HG03097 (cell line): ENCODE results near the gene ATF2.

Source experiments
- ATAC-seq: cut with Tn5 transposase; IDR thresholded peaks from one replicate; pipeline ENCODE4 v1.9.1; 2021; ENCODE audit not compliant: unreplicated experiment, low FRiP score

Gene ATF2, protein sequence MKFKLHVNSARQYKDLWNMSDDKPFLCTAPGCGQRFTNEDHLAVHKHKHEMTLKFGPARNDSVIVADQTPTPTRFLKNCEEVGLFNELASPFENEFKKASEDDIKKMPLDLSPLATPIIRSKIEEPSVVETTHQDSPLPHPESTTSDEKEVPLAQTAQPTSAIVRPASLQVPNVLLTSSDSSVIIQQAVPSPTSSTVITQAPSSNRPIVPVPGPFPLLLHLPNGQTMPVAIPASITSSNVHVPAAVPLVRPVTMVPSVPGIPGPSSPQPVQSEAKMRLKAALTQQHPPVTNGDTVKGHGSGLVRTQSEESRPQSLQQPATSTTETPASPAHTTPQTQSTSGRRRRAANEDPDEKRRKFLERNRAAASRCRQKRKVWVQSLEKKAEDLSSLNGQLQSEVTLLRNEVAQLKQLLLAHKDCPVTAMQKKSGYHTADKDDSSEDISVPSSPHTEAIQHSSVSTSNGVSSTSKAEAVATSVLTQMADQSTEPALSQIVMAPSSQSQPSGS

DNA sequence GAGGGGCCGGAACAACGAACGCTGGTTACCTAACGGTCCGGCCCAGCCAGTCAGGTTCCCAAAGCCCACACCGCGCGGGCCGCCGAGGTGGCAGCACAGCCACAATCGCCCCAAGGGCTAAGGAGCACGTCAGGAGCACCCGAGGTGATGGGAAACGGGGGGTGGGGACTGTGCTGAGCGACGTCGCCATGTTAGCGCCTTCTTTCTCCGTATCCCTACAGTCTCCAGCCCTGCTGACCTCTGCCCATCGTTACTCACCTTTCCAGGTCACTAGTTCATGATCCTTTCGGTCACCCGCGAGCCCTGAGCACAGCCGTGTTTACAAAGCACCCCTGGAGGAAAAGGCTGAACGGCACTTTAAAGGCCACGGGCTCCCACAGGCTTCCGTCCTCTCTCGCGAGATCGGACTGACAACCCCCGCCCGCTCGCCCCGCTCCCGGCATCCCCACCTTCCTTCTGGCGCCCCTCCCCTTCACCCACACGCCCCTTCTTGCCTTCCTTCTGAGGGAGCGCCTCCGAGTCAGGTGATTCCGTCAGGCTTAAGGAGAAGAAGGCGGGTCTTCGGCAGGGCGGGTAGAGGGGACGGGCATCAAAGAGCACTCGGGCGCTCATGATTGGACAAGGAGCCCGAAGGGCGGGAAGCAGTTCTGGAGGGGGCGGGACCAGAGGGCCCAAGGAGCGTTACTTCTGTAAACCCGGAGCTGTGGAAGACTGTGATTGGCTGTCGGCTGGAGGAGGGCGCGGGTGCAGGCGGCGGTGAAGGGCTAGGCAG lies at the start of gene ATF2:
Gene ATF2 (minus strand): TSS at position 412 of the 772 bp plus-strand sequence. CDS start 31,760 bp downstream, outside the sequence.
- ATAC-seq, result peak; percentile 94

DNA sequence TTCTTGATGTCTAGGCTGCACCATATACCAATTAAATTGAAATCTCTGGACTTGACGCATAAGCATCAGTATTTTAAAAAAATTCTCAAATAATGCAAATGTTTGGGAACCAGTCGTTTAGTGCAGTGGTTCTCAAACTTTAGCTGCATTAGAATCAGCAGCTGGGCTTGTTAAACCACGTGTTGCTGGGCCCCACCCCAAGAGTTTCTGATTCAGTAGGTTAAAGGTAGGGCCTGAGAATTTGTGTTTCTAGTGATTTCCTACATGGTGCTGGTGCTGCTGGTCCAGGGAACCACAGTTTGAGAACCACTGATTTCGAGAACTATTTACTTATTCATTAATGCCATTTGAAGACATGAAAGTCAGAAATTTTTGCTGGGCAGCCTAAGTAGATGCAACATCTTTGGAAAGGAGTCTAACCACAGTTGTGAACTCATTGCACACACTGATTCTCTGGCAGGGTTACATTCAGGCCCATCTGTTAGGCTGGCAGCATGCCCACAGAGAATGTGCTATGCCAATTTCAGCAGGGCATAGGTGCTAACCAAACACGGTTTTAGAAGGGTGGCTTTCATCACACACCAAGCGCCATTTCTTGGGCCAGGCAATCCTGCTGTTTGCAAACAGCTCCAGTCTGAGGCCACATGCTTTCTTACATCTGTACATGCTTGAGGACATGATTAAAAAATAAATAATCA lies 39.9 kb upstream of the ATF2 start:
- no peak for ATAC-seq

DNA sequence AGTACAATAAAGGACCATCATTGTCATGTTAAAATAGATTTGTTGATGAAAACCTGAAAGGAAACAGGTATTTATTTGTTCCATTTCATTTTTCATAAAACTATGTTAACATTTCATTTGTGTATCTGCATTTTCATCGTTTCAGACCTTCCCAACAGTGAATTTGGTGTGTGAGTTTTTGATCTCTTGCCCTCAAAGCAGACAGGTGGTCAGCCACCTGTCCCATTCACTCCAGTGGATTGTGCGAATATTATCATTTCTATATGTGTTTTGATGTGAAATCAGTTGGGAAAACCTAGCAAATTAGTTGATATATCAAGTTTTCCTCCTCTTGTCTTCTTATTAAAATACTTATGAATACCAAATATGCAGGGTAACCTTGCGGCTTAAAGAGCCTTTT lies 38.9 kb upstream of the ATF2 start:
- ATAC-seq, result no peak

DNA sequence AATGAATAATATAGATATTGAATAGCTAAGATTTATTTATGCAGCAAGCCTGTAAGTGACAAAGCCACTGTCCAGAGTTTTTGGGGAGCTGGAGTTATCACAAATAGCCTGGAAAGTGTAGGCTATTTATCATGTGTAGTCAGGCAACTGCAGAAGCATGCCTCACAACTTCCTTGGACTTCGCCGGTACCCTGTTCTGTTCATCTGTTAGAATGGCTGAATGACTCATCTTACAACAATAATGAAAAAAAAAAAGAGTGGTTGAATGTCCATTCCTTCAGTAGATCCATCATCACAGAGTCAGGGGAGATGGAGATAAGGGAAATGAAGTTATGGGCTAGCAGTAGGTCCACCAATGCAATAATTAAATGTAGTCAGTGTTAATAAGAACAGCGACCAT lies 37.5 kb upstream of the ATF2 start:
- ATAC-seq, result no peak

DNA sequence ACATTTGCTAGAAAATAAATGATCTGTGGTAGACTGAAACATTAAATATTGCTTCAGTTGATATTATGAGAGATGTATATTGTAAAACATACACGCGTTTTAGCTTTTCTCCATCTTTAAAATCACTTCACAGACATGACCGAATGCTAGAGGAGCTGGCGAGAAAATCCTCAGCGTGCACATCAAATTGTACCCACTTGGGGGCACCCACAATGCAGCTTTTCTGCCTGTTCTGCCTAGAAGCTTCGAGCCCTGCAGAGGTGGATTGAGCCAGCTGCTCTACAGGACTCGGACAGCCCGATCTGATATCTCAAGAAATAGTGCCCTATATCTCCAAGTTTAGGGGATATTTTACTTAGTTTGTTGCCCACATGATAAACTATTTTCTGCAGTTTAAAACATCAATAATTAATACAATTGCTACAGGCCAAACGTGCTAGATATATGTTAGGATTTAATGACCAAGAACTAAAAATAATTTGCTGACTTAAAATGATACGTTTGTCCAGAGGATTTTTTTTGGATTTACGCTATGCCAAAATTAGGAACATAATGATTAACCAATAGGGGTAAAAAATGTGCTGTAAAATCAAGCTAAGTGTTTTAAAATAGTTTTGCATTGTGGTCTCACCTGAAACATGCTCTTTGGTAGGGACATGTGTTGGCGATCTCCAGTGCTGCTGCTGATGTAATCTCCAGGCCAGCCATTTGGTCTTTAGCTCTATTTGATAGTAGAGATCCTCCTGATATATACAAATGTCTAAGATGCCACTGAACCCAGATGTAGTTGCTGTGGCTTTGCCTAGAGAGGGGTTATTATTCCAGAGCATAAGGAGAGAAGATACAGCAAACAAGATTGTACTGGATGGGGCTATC lies 35.9 kb upstream of the ATF2 start:
- ATAC-seq, result no peak

DNA sequence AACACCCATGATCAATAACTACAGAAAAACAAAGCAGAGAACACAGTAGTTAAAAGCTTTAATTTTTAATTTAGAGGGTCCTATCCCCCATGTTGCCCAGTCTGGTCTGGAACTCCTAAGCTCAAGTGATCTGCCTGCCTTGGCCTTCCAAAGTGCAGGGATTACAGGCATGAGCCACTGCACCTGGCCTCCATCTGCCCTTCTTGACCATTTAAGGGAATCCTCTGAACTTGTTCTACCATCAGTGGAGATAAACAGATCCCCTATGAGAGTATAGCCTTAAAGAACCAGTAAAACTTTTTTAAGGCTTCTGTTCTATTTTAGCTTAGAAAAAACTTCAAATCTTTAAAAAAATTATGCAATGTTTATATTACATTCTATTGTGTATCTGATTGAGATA lies 27.0 kb upstream of the ATF2 start:
- no peak for ATAC-seq

DNA sequence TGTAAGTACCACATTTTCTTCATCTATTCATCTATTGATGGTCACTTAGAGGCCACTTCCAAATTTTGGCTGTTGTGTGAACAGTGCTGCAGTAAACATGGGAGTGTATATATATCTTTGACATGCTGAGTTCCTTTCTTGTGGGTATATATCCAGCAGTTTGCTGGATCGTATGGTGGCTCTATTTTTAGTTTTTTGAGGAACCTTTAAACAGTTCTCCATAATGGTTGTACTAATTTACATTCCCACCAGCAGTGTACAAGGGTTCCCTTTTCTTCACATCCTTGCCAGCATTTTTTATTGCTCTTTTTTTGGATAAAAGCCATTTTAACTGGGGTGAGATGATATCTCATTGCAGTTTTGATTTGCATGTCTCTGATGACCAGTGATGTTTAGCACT lies 20.8 kb upstream of the ATF2 start:
- no peak for ATAC-seq

DNA sequence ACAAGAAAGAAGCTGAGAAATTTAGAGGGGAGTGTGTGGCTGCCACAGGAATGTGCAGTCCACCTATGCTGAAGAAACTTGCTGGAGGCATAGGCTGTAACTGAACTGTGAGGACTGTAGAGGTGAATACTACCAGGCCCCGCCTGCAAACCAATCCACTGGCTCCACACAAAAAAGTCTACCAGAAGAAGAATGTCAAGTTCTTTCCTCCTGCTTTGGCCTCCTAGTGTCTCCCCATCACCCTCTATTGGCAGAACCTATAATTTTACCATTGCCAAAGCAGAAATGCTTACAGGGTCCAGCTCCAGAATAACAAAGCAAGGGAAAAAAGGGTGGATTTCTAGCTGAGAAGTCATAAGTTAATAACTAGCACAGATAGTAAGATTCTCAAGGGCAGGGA lies 19.4 kb upstream of the ATF2 start:
- ATAC-seq, result peak; percentile 39

DNA sequence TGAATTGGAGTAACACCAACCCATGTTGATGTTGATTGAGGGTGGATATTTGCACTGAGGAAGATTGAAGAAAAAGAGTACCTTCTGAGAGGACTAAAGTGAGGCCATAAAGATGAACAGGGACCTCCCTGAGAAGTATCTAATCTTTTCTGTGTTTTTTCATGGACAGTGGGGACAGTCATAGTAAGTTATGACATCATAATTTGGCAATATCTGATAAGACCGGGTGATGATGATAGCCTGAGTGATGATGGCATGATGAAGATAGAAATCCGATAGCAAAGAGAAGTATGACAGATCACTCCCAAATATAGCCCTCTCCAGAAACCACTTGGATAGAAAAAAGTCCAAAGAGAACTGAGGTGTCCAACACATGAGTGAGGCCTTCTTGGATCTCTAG lies 15.7 kb upstream of the ATF2 start:
- no peak for ATAC-seq

DNA sequence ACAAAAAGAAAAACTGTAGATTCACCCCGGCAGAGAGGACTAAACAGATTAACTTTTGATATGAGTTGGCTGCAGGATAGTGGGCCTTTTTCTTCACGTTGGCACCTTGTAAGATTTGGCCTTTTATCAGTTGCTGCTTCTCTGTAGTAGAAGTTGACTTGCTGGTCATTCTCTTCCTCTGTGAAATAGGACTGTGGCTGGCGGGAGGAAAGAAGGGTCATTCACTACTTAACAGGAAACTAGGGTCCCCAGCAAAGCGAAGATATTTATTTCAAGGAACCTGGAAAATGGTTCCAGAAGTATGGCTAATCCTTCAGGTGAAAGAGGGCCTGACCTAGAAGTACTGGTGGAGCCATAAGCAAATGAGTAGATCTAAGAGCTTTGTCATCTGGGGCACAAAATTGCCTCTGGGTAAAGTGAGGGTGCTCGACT lies 13.9 kb upstream of the ATF2 start:
- no peak for ATAC-seq

DNA sequence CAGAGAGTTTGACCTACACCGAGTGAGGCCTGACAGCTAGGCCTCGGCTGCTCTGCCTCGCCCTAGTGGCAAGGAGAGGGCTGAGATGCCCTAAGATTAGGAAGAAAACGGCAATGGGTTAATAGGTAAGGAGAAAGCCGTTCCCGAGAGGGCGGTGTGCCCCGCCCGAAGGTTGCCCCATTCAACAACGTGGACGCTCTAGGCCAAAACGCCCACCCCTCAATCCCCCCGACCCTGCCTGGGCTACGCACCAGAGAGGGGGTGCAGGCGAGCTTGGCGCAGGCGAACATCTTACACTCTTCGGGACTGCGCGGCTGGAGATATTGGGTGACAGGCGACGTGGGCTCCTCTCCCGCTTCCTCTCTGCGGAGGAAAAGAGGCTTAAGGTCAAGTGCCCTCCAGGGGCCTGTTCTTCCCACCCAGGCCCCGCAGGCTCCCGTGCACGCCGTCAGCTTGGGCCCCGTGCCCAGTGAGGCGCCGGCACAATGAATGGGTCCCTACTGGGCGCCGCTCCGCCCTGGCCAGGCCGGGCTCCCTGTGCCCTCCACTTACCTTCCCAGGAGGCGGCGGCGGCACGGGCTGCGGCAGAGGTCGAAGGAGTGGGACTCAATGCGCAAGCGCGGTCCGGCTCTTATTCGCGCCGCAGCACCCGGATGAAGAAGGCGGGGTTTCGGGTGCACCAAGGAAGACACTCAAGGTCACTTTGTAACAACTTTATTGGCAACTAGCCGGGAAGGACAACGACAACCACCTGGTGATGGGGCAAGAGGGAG lies 13.3 kb upstream of the ATF2 start, which contains the start of gene ATP5MC3:
Gene ATP5MC3 (minus strand): TSS at position 607 of the 773 bp plus-strand sequence. CDS start 317 bp downstream, at position 290.
- peak; percentile 88 for ATAC-seq

DNA sequence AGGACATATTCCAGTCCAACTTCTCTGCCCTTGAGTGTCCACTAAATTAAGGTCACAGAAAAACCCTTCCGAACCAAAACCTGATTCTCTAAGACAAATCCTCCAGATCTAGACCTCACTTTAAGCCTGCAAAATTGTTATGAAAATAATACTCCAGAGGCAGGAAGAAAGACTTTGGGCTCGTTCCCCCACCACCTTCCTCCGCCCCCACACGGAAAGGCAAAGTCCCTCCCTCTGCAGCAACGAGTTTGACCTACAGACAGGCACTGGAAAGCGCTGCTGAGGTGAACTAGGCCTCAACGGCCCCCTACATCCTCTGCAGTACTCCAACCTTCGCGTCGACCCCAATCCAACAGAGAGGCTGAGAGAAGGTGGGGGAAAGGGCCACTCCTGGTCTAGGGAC lies 12.7 kb upstream of the ATF2 start:
- peak; percentile 53 for ATAC-seq

DNA sequence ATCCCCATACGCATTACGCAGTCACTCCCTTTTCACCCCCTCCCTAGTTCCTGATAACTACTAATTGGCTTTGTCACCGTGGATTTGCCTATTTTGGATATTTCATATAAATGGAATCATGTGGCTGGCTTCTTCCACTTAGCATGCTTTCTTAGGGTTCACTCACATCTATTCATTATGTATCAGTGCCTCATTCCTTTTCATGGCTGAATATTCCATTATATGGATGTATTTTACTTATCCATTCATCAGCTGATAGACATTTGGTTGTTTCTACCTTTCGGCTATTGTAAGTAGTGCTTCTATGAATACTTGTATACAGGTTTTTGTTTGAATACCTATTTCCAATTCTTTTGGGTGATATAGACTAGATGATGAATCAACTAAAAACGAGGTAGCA lies 8.6 kb upstream of the ATF2 start:
- ATAC-seq, result no peak

DNA sequence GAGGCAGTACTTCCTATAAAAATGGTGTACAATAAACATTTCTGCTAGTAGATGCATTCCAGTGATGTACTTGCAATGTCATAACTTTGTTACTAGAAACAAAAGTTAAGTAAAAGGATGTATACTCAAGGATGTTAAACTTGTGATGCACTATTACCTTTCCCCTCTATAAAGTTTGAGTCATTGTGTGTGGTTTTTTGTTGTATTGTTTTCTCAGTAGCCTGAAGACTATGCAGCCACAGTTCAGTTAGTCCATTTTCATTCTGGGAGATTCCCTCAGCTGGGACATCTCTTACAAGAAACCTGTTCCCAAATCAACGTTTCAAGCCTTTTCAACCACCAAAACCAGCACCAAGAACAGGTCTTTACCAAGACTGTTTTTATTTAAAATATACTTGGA lies 7.9 kb upstream of the ATF2 start:
- no peak for ATAC-seq

DNA sequence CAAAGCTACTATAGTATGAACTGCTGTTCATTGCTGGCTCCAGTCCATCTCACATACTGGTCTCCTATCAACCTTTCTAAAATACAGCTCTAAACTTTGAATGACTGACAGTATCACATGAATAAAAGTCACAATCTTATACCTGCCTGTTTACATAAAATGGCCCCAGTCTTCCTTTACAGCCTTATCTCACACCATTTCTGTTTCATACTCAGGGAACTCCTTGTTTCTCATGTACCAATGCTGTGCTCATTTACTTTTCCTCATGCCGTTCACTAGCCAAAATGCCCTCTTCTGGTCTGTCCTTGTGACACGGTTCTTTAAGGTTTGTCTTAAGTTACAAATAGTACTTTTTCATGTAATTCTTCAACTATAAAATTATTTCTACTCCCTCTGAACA lies 7.3 kb upstream of the ATF2 start:
- no peak for ATAC-seq

DNA sequence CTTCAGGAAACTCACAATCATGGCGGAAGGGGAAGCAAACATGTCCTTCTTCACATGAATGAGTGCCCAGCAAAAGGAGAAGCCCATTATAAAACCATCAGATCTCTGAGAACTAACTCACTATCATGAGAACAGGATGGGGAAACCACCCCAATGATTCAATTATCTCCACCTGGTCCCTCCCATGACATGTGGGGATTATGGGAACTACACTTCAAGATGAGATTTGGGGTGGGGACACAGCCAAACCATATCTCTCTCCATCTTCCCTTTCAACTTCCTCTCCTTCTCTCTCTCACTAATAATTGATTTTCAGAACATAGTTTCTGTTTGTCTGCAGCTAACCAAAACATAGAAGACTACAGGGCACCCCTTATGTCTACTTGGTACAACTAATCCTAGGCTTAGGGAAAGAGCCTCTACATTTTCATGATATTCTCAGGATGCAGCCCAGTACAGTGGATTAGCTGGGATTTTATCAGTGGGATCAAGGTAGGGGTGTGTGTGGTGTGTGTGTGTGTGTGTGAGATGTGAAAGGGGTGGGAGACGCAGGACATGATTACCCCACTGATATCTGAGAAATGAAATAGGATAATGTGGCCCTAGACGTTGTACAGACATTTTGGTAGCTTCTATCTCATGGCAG lies 2.8 kb upstream of the ATF2 start:
- ATAC-seq, result no peak

DNA sequence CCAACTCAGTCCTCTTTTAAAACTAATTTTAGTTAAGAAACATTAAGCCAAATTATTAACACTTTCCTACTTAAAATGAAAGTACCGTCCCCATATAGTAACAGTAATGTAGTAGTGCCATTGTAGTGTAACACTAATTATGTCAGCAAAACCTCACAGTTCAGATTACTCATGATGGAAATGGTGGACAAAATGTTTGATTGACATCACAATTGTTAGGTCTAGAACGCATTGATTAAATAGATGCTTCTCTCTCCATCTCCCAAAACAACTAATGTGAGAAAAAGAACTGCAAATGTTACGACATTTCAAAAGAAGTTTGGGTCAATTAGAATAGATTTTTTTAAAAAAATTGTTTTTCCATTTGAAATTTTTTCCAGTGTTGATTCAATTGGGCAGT lies 1.2 kb upstream of the ATF2 start:
- no peak for ATAC-seq

DNA sequence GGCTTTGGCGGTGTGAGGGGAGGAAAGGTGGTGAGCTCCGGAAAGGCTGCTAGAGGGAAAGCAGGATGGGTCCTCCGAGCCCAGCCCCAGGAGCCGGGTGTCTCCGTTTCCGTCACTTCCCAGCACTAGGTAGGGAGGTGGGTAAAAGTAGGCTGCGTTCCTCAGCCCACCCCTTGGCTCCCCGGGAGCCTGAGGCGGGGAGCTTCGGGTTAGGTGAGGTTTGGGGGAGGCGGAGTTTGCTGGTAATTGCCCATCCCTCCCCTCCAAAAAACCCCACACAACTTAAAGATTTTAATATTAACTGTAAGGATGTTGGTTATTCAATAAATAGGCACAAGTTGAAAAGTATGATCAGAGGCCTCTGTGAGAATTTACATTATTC lies 552 bp upstream of the ATF2 start:
- ATAC-seq, result no peak
